Activated T-cell treated with anti-CD3 and anti-CD28 coated beads for 1 hour (primary cell): ENCODE measurements around the gene RNF182.
"Not testable (repeated sequence)": the region's sequence is repeated elsewhere in the genome, so short reads cannot be mapped to it uniquely, and the experiment has no call there.

ENCODE experiments used
- DNase-seq: peaks from one replicate; pipeline ENCODE4 v3.0.0-alpha.2; 2020; ENCODE audit warnings: low read depth

RNF182 gene

GRCh38 chr6:13965582-13966127, 40.9 kb downstream of the RNF182 start:
- DNase-seq: no peak

- DNase-seq: no peak
Observed at GRCh38 chr6:13971303-13971702, 46.6 kb downstream of the RNF182 start.

GRCh38 chr6:13972602-13973001, 47.9 kb downstream of the RNF182 start:
- not testable (repeated sequence) for DNase-seq

- DNase-seq: not testable (repeated sequence)
Observed at GRCh38 chr6:13973422-13973821, 48.7 kb downstream of the RNF182 start.

- no peak for DNase-seq
Observed at GRCh38 chr6:13978102-13978640, 53.4 kb downstream of the RNF182 start.

GRCh38 chr6:13978787-13979186, 54.0 kb downstream of the RNF182 start:
- DNase-seq: no peak

GRCh38 chr6:13979284-13980171, 54.8 kb downstream of the RNF182 start:
- no peak for DNase-seq

- no peak for DNase-seq
Observed at GRCh38 chr6:13980534-13980933, 55.8 kb downstream of the RNF182 start.

- no peak for DNase-seq
Observed at GRCh38 chr6:13985663-13986325, 61.0 kb downstream of the RNF182 start.

GRCh38 chr6:13986700-13987399, 62.1 kb downstream of the RNF182 start:
- no peak for DNase-seq

GRCh38 chr6:13987400-13987865, 62.7 kb downstream of the RNF182 start:
- DNase-seq: no peak

- no peak for DNase-seq
Observed at GRCh38 chr6:13988049-13988738, 63.4 kb downstream of the RNF182 start.

- DNase-seq: no peak
Observed at GRCh38 chr6:13988908-13989307, 64.2 kb downstream of the RNF182 start.

- no peak for DNase-seq
Observed at GRCh38 chr6:13989496-13990144, 64.9 kb downstream of the RNF182 start.

- no peak for DNase-seq
Observed at GRCh38 chr6:13990796-13991195, 66.0 kb downstream of the RNF182 start.

GRCh38 chr6:13991393-13991792, 66.6 kb downstream of the RNF182 start:
- DNase-seq: no peak

- DNase-seq: no peak
Observed at GRCh38 chr6:13992417-13993055, 67.8 kb downstream of the RNF182 start.

- no peak for DNase-seq
Observed at GRCh38 chr6:13993416-13993815, 68.7 kb downstream of the RNF182 start.

GRCh38 chr6:13998356-13998755, 73.6 kb downstream of the RNF182 start:
- DNase-seq: no peak

GRCh38 chr6:14000901-14001300, 76.1 kb downstream of the RNF182 start:
- no peak for DNase-seq
